HG02623 (cell line): ENCODE measurements around the gene CMTR2.
"Not testable (repeated sequence)": the region's sequence is repeated elsewhere in the genome, so short reads cannot be mapped to it uniquely, and the experiment has no call there.

Experiments used
- ATAC-seq: cut with Tn5 transposase; IDR thresholded peaks from one replicate; pipeline ENCODE4 v1.9.1; 2021; ENCODE audit warnings: moderate library complexity; ENCODE audit not compliant: unreplicated experiment

Gene CMTR2, protein sequence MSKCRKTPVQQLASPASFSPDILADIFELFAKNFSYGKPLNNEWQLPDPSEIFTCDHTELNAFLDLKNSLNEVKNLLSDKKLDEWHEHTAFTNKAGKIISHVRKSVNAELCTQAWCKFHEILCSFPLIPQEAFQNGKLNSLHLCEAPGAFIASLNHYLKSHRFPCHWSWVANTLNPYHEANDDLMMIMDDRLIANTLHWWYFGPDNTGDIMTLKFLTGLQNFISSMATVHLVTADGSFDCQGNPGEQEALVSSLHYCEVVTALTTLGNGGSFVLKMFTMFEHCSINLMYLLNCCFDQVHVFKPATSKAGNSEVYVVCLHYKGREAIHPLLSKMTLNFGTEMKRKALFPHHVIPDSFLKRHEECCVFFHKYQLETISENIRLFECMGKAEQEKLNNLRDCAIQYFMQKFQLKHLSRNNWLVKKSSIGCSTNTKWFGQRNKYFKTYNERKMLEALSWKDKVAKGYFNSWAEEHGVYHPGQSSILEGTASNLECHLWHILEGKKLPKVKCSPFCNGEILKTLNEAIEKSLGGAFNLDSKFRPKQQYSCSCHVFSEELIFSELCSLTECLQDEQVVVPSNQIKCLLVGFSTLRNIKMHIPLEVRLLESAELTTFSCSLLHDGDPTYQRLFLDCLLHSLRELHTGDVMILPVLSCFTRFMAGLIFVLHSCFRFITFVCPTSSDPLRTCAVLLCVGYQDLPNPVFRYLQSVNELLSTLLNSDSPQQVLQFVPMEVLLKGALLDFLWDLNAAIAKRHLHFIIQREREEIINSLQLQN

DNA sequence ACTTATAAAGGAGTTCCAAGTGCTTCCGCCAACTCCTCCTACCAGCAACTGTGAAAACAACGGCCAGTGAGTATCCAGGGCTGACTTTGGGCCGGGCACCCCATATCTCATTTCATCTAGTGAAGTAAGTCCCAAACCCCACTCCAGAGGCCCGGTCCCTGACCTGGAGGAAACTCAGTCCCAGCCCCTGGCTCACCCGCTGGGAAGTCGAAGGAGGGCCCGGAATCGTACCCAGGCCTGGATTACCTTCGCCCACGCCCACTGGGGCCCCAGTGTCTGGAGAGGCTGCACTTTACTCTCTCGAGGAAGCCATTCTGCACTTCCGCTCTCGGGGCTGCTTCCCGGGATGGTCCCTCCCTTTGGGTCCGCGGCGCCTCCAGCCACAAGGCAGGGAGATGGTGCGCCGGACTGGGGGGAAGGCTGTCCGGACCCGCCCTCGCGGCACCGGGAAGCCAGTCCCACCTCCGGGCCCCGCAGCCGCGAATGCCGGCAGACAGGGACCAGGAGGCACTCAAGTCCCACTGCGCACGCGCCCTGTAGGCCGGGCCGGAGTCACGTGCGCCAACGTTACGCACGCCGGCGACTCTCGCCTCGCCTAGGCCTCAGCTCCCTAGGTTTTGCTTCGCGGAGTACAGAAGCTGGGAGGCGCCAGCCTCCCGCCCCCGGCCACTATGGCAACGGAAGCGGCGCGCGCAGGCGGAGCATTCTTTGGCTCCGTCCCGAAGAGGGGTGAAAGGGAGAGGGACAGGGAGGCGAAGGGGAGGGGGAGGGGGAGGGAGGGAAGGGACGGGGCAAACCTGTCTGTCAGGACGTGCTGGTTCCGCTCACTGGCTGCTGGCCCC is at the start of gene CMTR2:
TSS of gene CMTR2 (minus strand) at position 513 of the 842 bp plus-strand sequence. CDS start 3,482 bp downstream, outside the sequence.
- ATAC-seq: peak; percentile 95

DNA sequence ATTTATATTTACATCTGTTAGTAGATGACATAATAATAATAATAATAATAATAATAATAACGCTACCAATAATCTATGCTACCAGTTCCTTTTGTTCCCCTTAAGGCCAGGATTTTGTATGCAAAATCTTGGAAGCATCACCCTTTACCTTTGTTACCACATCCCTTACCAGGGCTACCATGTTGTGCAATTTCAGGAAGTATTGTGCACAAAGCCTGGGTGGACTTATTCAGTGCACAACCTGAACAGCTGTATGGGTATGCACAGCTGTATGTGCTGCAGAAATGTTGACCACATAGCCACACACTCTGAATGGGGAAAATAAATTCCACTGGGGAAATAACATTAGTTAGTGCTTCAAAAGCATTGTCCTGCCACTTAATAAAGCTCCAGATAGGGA is 49.4 kb upstream of the CMTR2 start:
- ATAC-seq: no peak

DNA sequence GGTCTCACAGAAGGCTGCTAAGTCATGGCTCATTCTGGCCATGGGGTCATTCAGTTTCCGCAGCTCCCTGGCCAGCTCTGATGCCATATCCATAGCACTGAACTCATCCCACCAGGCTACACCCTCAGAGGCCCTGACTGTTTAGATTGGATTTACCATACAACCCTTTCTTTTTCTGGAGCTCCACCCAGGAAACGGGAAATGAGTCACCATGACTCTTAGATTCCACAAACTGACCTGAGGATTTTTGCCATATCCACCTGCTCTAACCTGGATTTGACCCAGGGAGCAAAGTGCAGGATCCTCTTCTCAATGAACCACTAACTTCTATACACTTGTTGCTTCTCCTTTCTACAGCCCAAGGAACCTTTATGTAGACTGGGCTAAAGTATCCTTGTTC is 49.0 kb upstream of the CMTR2 start:
- no peak for ATAC-seq

DNA sequence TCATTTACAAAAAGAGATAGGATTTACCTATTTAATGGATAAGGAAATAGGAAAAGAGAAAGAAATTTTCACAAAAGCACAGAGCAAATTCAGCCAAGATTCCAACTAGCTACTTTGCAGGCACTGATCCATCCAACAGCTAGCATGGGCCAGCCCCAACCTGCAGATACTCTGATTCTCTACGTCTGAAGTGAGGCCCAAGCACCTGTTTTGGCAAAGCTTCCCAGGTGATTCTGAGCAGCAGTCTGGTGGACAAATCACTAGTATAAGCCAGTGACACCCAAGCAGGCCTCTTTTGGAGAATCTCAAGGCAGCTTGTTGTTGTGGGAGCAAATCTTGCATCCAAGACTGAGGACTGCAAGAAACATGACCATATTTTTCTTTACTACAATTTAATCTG is 48.4 kb upstream of the CMTR2 start:
- ATAC-seq: no peak

DNA sequence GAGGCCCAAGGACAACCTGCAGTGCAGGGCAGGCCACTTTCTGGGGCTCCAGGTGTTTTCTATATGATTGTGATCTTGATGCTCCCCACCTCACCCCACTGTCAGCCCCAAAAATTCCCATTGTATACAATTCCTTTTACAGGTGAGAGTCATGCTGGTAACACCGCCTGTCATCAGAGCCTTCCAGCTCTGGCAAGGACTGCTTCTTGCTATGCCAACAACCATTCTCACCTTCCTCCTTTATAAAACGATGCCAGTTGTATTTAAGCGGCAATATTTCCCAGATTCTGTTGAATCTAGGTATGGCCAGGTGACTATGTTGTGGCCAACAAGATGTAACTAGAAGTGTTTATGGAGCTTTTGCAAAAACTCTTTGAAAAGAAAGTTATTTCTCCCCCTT is 38.9 kb upstream of the CMTR2 start:
- ATAC-seq: no peak

DNA sequence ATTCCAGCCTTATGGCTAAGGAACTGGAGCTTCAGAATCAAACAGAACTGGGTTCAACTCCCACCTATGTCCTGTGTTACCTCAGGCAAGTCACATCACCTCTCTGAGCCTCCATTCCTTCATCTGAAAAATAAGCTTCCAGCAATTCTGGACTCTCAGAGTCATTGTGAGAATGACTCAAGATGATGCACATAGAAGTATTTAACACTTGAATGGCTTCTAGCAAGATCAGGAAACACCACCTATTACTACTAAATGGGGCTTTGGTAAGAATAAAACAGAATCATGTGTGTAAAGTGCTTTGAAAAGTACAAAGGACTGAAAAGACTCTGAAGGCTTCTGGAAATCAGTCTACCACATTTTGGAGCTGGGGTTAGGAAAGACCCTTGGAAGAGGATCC is 38.5 kb upstream of the CMTR2 start:
- ATAC-seq: no peak

DNA sequence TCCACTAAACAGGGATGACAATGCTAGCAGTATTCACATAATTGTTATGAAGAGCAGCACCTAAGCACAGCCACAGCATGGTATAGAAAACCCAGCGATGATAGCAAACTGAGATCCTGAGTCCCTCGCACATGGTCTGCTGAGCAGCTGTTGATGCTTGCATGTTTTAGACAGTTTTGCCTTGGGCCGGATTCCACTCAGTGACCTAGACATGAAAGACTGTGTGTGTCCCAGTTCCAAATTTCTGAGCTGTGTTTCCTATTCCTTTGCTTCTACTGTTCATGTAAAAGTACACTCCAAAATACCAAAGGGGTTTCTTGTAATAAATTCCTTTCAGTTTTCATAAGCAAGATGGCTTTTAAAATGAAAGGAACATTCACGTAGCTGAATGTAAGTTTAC is 30.8 kb upstream of the CMTR2 start:
- no peak for ATAC-seq

DNA sequence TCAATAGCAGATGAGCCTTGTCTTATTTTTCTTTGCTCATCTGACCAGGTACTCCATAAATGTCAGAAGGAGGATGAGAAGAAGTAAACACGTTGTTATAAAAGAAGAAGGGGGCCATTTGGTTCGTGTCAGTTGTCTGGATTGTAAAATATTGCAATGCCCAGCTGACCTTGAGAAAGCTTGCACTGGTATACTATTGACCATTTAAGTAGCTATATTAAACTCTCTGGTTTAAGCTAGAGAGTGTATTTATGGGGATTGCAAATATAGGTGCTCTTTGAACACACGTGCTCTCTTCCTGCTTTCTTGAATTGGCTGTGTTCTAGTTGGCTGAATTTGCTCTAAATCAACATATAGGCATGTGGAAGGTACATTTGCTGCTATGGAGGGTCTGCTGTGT is 26.1 kb upstream of the CMTR2 start:
- ATAC-seq: no peak

DNA sequence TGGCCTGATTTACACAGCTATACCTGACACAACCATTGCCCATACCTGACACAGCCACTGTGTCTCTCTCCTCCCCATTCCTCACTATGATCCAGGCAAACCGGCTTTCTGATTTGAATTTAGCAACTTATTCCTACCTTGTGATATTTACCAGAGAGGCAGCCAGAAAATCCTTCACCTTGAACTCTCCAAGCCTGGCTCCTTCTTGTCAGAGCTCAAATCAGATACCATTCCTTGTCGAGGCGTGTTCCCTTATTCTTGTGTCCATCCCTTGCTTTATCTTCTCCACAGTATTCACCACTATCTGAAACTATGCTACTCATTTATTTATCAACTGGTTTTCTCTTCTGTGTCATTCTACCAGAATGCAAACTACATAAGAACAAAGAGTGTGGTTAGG is 24.4 kb upstream of the CMTR2 start:
- ATAC-seq: not testable (repeated sequence)

DNA sequence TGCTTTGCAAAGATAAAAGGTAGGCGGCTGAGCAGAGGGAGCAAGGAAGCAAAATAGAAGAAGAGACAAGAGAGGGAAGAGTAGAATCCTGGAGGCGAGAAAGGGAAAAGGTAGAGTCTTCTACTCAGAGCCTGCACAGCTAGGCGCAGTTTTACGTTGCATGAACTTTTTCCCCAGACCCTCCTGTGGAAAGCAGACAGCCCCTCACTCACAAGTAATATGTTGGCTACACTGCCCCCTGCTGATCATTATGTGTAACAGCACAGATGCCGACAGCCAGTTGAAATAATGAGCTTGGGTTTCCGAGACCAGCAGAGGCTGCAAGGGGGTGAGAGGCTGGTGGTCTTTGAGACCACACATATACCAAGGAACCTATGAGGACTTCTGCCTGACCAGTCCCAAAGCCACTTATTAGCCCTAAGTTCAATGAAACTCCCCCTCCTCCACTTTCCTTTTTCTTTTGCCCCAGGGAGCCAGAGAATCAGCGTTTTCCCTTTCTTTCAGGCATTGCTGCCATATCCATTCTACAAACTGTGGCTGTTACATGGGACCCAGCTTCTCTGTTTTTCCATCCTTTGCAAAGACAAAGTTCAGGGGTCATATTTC is 22.5 kb upstream of the CMTR2 start:
- ATAC-seq: no peak

DNA sequence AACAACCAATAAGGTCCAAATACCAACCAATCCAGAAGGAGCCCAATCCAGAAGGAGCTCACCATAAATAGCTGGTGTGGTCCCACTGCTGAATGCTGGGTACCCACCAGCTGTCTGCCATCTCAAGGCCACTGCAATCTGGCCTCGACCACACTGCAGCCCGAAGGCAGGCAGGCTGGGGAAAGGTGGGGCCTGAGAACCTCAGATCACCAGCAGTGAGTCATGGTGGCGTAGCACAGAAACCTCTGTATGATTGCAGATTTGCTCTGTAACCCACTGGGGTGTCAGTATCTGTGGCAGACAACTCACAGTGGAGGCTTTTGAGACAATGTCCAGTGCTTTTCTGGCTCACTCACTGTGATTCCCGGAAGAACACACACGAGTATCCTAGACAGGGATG is 14.7 kb upstream of the CMTR2 start:
- ATAC-seq: no peak

DNA sequence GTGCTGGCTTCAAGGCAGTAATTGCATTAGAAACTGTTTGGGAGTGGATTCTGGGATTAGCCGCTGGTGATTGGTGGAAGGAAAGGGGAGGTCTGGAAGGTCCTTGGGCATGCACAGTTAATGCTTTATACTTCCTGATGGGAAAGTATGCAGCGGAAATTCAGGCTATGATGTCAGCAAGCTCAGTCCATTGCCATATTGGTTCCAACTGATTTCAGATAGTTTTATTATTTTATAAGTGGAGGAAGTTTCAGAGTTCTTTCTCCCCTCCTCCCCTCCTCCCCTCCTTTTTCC is 8.1 kb upstream of the CMTR2 start:
- ATAC-seq: no peak

DNA sequence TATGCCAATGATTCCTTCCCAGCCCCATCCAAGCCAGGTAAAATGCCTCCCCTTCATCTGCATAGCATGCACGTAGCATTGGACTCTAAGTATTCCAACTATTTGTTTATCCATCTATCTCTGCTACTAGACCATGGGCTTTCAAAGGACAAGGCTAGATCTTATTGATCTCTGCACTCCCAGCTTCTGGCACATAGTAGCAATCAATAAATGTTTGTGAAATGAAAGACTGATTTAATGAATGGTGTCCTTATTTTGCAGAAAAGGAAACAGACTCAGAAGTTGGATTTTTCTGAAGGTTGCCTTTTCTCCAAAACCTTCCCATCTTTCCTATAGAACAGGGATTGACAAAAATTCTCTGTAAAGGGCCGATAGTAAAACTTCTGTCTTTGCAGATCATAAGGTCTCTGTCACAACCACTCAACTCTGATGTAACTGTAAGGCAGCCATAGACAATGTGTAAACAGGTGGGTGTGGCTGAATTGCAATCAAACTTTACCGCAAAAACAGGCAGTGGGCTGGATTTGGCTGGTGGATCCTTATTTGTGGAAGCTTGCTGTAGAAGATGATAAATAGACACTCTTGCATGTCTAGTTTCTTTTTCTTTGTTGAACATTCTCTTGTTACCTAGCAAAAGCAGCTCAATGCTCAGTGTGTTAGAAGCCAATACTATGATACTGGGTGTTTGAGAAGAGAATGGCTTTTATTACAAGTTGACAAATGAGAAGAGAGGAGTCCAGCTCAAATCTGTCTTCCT is 7.6 kb upstream of the CMTR2 start:
- ATAC-seq: no peak

DNA sequence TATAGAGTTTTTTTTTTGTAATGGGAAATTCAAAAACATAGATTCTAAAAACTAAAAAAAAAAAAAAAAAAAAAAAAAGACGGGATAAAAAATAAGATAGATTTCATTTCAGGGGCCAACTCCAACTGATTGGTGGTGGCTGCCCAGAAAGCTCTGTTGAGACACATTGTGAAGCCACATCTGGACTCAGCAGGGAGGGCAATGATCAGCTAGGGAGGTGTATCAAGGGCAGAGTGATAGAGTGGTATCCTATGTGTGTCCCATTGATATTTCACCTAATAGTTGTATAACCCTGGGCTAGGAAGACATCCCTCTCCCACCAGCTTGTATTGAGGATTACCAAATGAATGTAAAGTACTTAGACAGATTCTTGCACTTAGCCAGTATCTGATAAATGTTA is 6.7 kb upstream of the CMTR2 start:
- no peak for ATAC-seq

DNA sequence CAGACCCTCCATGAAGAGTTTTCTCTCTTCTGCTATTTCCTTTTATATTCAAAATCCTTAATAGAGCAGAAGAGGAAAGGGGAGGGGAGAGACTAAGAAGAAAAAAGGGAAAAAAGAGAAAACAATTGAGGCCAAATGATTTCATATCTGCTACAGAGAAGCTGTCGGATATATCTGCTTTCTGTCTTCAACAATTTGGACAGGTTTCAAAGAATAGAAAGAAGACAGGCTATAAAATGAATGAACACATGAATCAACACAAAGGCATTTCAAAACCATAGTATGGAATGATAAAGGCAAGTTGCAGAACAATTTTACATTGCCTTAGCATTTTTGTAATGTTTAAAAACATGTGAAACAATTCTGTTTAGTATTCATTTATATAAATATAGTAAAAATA is 4.7 kb upstream of the CMTR2 start:
- no peak for ATAC-seq

DNA sequence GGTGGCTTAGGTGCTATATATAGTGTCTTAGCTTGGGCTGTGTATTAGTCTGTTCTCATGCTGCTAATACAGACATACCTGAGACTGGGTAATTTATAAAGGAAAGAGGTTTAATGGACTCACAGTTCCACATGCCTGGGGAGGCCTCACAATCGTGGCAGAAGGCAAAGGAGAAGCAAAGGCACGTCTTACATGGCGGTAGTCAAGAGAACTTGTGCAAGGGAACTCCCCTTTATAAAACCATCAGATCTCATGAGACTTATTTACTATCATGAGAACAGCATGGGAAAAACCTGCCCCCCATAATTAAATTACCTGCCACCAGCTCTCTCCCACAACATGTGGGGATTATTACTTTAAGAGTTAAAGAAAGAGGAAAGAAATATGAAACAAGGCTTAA is 2.9 kb upstream of the CMTR2 start:
- not testable (repeated sequence) for ATAC-seq

DNA sequence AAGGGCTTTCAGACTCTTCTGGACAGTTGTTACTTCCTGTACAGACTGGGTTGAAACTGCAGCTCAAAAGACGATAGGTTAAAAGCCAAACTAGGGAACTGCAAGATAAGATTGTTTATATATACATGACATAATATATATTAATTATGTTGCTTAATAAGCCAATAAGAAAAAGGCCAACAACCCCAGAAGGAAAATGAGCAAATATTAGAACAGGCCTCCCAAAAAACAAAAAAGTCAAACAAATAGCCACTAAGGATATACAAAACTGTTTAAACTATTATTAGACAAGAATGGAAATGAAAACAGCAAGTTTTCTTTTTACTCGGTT is 495 bp upstream of the CMTR2 start:
- ATAC-seq: no peak

DNA sequence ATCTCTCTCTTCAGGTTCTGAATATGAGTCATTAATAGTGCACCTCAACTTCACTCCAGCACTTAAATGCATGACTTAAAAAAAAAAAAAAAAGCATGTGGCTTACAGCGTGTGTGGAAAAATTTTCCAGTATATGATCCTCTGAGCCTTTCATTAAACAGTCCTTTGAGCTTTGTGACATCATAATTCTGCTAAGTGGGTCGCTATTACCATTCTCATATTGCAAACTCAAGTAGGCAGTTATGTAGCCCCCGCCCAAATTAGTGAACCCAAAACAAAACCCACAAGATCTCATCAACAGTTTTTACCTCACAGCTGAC is 672 bp downstream of the CMTR2 start:
- ATAC-seq: no peak

DNA sequence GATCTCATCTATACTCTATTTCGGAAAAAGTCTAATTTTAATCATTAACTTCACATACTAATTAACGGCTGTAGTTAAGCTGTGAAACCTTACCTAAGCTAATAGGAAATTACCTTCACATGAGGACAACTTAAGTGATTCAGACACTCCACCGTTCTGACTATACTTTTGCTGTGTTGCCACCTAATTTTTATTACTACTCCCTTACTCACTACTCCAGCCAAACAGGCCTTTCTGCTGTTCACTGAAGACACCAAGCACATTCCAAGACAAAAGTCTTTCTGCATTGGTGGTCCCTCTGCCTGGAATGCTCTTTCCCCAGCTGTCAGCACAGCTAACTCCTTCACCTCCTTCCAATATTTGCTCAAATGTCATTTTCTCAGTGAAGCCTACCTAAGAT is 1.3 kb downstream of the CMTR2 start:
- no peak for ATAC-seq

DNA sequence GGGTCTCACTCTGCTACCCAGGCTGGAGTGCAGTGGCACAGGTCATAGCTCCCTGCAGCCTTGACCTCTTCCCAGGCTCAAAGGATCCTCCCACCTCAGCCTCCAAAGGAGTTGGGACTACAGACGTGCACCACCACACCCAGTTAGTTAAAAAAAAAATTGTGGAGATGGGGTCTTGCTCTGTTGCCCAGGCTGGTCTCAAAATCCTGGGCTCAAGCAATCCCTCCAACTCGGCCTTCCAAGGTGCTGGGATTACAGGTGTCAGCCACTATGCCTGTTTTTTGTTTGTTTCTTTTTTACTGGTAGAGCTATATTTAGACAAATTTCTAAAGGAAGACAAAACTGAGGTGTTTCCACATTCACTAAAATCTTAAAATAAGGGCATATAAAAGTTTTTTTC is 1.7 kb downstream of the CMTR2 start:
- ATAC-seq: no peak

DNA sequence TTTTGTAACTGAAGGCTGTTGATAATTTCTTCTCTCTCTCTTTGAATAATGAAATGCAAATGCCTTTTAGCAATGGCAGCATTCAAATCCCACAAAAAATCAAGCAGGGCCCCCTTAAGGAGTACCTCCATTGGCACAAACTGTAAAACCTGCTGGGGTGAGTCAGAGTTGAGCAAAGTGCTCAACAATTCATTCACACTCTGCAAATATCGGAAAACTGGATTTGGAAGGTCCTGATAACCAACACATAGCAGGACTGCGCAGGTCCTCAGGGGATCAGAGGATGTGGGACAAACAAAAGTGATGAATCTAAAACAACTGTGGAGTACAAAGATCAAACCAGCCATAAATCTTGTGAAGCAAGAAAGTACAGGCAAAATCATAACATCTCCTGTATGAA is 5.6 kb downstream of the CMTR2 start:
- ATAC-seq: no peak
